ENCODE results near the gene FBXO7. TPM values are rescaled to one million over a fixed set of nuclear protein-coding genes. Genes with fewer than 3 reads are reported as not detected.

Gene FBXO7
- total and polyA plus RNA-seq, 9 of the 15 experiments (the other 6 are each of a cell fraction or from before 2014, with no cell fraction given): 34.0 to 162 (median 85.2) TPM

DNA sequence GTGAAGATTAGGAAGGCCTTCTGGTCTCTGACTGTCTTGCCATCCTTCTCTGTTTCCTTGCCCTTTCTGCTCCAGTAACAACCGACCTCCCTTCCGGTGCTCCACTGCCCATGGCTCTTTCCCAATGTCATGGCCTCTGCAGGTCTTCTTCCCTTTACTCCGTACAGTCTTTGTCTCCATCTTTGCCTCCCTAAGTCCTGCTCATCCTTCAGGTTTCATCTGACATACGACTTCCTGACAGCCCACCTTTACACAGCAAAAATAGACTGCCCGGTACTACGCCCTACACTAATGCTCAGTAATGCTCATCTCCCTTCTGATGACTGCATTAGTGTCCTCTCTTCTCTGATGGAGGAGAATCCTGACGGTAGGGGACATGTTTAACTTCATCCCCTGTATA is 63.9 kb downstream of the FBXO7 start (continued):
- TF ChIP-seq, protein P1, sequence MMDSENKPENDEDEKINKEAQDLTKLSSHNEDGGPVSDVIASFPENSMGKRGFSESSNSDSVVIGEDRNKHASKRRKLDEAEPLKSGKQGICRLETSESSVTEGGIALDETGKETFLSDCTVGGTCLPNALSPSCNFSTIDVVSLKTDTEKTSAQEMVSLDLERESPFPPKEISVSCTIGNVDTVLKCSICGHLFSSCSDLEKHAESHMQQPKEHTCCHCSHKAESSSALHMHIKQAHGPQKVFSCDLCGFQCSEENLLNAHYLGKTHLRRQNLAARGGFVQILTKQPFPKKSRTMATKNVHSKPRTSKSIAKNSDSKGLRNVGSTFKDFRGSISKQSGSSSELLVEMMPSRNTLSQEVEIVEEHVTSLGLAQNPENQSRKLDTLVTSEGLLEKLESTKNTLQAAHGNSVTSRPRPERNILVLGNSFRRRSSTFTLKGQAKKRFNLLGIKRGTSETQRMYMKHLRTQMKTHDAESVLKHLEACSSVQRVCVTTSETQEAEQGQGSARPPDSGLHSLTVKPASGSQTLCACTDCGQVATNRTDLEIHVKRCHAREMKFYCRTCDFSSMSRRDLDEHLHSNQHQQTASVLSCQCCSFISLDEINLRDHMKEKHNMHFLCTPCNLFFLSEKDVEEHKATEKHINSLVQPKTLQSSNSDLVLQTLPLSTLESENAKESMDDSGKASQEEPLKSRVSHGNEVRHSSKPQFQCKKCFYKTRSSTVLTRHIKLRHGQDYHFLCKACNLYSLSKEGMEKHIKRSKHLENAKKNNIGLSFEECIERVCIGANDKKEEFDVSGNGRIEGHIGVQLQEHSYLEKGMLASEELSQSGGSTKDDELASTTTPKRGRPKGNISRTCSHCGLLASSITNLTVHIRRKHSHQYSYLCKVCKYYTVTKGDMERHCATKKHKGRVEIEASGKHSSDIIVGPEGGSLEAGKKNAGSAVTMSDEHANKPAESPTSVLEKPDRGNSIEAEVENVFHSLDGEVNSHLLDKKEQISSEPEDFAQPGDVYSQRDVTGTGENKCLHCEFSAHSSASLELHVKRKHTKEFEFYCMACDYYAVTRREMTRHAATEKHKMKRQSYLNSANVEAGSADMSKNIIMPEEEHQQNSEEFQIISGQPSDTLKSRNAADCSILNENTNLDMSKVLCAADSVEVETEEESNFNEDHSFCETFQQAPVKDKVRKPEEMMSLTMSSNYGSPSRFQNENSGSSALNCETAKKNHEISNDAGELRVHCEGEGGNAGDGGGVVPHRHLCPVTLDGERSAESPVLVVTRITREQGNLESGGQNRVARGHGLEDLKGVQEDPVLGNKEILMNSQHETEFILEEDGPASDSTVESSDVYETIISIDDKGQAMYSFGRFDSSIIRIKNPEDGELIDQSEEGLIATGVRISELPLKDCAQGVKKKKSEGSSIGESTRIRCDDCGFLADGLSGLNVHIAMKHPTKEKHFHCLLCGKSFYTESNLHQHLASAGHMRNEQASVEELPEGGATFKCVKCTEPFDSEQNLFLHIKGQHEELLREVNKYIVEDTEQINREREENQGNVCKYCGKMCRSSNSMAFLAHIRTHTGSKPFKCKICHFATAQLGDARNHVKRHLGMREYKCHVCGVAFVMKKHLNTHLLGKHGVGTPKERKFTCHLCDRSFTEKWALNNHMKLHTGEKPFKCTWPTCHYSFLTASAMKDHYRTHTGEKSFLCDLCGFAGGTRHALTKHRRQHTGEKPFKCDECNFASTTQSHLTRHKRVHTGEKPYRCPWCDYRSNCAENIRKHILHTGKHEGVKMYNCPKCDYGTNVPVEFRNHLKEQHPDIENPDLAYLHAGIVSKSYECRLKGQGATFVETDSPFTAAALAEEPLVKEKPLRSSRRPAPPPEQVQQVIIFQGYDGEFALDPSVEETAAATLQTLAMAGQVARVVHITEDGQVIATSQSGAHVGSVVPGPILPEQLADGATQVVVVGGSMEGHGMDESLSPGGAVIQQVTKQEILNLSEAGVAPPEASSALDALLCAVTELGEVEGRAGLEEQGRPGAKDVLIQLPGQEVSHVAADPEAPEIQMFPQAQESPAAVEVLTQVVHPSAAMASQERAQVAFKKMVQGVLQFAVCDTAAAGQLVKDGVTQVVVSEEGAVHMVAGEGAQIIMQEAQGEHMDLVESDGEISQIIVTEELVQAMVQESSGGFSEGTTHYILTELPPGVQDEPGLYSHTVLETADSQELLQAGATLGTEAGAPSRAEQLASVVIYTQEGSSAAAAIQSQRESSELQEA (IDR thresholded peaks at IDR 0.05; ENCODE audit: low read depth): no peak
- TF ChIP-seq NFE2 (IDR thresholded peaks at IDR 0.05; ENCODE audit: low read depth) (no peak), MLX (CRISPR knock-in tag; conservative IDR thresholded peaks at IDR 0.05) (no peak)
- TF ChIP-seq, protein P2, sequence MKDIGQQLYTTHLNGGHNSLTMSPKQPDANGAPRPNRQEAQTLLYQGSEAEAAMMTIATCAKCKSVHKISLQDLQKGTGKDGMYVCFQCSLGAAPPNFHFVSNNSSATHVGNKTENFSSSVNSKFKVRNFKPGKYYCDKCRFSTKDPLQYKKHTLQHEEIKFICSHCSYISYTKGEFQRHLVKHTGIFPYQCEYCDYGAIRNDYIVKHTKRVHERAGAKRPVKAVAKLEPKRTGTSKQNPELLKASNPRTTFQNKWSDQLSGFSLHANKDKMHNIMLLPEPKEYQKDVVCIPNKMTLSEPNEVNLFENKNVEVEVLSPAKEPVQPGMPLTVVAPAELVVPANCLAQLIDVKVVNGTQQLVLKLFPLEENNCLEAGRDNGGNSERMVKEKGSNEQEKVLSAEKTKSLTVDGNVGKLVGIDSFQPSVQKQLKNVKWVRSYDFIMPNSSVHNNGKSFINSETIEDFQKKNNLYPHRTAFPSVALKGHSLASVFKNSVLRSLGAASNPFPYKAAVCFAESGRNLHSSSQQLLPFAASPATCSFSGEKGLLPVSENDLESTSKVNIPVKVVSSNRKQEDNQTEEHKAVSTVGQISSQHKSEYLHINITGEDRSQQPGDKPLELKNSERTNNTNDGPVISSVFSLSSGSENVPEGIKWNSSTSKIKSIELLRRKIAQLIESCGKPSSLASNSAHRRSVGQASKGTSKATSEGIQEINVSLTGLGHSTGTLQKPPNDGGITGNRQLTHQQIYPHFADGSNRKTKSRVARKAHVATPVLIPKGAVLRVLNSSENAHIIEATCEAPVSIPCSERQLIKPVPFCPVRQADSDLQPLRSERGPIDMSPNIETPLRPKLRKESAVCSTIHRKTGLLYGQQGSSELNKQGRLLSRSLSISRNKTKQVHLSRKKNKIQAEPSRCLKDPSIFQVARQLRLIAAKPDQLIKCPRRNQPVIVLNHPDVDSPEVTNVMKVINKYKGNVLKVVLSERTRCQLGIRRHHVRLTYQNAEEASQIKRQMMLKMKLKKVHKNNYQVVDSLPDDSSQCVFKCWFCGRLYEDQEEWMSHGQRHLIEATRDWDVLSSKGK (CRISPR knock-in tag; IDR thresholded peaks at IDR 0.05): no peak
